NCI-H524 (cell line): ENCODE results near the gene CPD.
"Not testable (repeated sequence)": the region's sequence is repeated elsewhere in the genome, so short reads cannot be mapped to it uniquely, and the experiment has no call there.

Experiments used
- DNase-seq, 2 experiments: peaks; one replicate each; lab custom pipeline; 2025; lab: John Stamatoyannopoulos, UW

Gene CPD

DNA sequence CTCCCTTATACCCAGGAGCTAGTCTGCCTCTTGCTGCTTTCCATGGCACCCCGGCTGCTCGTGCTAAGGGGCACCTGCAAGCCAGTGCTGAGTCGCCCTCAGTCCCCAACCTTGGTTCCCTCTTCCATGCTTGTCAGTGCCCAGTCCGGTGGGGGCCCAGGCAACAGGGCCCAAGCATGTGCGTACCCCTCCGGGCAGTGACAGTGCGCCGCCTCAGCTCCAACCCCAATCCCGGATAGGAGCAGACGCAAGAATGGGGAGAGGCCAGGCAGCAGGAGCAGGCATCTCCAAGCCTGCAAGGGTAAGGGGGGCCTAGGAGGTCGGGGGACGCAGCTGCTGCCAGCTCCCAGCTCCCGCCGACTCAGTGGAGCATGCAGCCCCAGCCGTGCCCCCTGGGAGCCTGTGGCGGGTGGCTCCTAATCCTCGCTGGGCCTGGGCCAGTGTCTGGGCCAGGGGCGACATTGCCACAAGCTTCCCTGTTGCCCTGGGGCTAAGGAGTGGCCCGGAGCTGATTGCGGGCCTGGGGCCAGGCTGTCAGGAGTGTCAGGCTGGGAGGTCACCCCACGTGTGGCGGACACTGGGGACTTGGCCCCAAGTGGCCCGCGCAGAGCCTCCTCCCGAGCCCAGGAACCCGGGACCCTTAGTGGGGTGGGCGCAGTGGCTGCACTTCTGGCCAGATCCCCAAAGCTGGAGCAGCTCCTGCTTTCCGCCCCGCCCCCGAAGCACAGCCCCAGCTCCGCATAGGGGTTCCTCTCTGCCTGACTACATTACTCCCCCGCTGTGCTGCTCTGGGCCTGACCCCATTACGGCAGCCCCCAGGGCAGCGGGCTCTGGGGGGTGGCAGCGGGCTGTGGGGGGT, 9.8 kb downstream of the CPD start:
- DNase-seq, result no peak

DNA sequence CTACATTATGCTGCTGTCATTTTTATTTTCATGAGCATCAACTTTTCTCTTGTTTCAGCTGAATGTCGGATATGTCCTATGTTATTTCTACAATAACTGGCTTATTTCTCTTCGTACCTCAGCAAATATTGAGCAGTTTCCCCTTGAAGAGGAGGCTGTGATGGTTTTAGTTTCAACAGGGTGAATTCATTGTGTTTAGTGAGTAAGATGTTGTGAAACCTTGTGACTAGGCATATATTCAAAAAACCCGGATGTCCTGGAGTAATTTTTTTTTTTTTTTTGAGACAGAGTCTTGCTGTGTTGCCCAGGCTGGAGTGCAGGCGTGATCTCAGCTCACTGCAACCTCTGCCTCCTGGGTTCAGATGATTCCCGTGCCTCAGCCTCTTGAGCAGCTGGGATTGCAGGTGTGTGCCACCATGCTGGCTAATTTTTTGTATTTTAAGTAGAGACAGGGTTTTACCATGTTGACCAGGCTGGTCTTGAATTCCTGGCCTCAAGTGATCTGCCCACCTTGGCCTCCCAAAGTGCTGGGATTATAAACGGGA, 11.1 kb downstream of the CPD start:
- no peak for DNase-seq

DNA sequence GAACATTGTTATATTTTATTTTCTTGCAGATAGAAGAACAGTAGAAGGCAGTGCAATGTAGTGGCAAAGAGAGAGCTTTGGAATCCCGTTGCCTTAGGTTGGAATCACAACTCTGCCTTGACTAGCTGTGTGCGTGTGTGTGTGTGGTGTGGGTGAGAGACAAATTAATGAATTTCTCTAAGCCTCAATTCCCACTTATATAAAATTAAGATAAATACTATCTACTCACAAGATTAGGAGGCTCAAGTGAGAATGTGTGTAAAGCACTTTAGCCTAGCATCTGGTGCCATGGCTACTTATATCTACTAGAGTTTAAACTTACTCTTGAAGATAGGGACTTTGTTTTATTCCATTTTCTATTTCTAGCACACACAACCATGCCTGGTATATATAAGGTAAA, 12.8 kb downstream of the CPD start:
- DNase-seq, result peak in 1 of 2 experiments; percentile 73

DNA sequence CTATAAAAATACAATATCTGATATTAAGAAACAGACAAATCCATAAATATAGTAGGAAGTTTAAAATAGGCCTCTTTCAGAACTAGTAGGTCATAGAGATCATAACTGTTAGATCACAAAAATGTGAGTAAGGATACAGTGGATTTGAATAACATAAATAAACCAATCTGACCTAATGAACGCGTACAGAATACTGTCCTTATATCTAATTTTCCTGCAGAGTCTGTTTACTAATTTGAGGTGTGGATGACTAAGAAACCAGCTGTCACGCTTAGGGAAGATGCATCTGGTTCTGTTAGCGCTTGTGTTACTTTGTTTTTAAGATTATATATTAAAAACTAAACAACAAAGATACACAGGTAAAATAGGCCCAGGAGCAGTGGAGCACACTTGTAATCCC, 14.8 kb downstream of the CPD start:
- DNase-seq, result no peak

DNA sequence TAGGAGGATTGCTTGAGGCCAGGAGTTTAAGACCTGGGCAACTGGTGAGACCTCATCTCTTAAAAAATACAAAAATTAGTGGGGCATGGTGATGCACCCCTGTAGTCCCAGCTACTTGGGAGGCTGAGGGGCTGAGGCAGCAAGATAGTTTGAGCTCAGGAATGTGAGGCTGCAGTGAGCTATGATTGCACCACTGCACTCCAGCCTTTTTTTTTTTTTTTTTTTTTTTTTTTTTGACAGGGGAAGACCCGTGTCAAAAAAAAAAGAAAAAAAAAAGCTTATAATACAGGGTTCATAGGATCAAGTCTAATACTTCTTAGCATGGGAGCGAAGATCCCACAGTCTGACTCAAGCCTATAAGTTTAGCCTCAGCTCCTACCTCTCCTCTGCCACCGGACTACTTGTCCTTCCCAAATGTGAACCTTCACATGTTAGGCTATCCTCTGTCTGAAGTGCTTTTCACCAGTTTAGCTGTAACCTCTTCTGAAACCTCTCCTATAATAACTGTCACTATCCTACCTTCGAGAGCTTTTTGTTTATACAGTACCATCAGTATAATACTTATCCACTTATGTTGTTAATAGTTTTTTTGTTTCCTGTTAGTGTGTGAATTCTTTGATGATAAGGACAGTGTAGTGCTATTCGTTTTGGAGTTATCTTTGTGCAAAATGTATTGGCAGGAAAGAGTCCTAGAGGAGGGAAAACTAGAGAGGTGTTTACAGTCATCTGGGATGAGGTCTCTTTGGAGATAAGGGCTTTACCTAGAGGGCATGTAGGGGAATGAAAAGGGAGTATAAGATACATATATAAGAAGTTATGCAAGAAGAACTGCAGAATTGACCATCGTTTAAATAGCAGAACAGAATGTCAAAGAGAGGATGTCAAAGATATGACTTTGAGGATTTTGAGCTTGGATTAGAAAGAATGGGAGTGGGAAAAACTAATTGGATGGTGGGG, 15.5 kb downstream of the CPD start:
- no peak for DNase-seq

DNA sequence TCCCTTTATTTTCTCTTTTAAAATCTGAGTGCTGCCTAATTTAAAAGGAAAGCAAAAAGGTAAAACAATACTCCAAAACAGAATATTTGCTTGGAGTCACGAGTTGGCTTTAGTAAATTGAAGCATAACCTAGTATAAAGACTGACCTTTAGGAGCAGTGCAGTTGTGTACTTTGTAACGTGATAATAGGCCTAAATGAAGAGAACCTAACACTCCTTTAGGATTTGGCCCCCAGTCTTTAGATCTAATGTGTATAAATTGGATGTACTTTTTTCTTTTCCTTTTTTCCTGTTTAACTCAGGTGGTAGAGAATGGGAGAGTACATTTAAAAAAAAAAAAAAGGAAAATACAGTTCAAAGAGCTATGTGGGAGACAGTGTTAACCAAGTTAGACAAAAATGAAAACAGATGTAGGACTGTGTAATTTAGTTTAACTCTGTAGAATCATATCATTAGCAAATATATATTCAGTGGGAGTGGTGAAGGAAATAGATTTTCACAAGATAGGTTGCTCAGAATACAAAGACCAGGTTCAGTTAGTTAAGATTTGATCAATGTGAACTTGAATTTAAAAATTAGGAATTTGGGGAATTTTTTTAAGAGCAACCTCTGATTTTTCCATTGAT, 16.8 kb downstream of the CPD start:
- DNase-seq, result no peak

DNA sequence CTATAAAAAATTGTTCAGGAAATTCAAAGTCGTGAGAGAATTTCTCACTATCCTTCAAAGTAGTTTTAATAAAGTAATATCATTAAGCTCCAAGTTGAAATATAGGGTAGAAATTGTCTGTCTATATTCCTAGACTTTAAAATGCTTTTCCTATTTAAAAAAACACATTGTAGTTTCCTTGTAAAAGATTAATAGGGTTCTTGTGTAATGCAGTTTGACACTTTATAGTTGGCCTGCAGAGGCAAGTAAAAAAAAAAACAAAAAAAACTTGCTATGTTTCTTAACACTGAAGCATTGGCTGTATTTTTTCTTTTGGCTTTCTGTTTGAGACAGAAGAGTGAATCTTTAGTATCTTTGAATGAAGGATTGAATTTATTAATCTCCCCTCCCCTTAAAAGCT, 17.4 kb downstream of the CPD start:
- DNase-seq, result no peak

DNA sequence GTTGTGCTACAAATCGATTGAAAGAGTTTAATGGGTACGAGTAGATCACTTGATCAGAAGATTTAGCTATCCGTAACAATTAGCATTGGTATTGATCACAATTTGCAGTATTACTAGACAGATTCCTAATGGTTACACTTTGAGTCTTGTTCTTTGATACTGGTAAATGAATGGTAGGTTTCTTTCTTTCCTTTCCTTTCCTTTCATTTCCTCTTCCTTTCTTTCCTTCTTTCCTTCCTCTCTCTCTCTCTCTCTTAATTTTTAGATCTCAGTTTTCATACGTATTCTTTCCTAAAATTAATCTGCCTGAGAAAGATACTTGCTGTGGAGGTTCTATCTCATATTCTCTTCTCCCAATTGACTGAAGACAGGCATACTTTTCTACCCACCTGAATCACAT, 17.9 kb downstream of the CPD start:
- no peak for DNase-seq

DNA sequence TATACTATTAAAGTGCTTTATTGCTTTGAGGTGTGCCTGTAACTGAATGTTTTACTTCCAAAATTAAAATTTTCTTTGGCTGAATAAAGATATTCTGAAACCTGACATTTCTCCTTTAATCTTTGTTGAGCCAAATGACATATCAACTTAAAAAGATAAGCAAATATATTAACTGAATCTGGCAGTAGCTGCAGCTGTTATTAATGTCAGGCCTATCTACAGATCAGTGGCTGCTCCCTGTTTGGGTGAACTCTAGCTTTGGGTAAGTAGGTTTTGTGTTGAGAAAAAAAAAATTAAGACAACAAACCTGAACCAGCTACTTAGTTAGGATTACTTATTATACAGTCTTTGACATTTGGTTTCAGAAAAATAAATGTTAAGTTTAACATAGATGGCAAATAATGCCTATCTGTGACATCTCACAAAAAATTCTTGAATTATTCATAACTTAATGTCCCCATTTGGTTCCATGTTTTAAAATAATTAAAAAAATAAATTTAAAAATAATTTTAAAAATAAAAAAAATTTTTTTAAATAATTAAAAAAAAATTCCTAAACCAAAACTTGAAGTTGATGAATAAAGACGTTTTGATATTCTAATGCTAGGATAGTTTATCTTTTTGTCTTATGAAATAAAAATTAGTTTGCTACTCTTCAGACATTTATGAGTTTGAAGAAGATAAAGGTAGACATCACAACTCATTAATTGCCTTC, 19.8 kb downstream of the CPD start:
- DNase-seq, result no peak

DNA sequence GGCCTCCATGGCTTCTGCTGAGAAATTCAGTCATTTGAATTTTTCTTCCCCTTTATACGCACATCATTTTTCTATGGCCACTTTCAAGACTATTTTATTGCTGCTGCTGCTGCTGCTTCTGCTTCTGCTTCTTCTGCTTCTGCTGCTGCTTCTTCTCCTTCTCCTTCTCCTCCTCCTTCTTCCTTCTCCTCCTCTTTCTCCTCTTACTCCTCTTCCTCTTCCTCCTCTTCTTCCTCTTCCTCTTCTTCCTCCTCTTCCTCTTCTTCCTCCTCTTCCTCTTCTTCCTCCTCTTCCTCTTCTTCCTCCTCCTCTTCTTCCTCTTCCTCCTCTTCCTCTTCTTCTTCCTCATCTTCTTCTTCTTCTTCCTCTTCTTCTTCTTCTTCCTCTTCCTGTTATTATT, 22.4 kb downstream of the CPD start:
- DNase-seq, result no peak

DNA sequence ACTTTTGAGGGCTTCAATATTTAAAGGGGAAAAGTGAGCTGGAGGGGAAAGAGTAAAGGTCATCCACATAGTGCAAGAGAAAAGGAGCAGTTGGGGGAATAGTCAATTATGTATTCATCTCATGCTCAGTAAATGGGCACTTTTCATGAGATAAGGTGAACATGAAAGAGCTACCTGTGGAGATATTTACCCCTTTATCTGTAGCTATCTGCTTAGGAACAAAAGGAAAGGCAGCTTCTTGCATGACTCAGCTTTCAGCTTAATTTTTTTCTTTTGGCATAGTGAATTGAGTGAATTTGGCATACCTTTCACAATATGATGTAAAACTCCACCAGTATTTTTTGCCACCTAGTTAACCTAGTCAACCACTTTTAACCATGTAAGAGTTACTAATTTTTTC, 26.4 kb downstream of the CPD start:
- no peak for DNase-seq

DNA sequence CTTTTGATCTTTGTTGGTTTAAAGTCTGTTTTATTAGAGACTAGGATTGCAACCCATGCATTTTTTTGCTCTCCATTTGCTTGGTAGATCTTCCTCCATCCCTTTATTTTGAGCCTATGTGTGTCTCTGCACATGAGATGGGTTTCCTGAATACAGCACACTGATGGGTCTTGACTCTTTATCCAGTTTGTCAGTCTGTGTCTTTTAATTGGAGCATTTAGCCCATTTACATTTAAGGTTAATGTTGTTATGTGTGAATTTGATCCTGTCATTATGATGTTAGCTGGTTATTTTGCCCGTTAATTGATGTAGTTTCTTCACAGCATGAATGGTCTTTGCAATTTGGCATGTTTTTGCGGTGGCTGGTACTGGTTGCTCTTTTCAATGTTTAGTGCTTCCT, 31.9 kb downstream of the CPD start:
- not testable (repeated sequence) for DNase-seq

DNA sequence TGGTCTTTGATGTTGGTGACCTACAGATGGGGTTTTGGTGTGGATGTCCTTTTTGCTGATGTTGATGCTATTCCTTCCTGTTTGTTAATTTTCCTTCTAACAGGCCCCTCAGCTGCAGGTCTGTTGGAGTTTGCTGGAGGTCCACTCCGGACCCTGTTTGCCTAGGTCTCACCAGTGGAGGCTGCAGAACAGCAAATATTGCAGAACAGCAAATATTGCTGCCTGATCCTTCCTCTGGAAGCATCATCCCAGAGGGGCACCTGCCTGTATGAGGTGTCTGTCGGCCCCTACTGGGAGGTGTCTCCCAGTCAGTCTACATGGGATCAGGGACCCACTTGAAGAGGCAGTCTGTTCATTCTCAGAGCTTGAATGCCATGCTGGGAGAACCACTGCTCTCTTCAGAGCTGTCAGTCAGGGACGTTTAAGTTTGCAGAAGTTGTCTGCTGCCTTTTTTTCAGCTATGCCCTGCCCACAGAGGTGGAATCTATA, 33.3 kb downstream of the CPD start:
- not testable (repeated sequence) for DNase-seq

DNA sequence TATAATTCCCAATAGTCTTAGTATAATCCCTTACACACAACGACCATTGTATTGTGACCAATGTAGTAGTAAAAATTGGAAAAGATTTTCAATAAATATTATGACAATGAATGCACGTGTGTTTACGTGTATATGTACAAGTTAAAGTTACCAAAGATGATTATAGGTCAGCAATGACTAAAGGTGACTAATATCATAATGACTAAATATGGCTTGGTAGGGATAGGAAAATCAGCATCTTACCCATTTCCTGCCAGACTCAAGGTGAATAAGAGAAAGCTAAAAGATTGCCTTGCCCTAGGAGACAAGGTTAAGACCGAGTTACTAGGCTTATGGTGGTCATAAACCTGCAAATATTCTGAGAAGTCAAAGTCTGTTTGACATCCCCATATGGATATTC, 34.4 kb downstream of the CPD start:
- DNase-seq, result no peak

DNA sequence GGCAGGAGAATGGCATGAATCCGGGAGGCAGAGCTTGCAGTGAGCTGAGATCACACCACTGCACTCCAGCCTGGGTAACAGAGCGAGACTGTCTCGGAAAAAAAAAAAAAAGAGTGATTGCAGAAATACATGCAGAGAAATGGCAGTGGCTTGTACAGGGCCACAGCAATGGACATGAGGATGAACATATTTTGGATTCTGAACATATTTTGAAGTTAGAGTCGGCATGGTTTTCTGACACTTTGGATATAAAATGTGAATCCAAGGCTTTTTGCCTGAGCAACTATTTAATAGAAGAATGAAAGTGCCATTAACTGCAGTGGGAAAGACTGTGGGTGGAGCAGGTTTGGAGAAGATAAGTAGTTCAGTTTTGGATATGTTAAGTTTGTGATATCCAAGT, 35.8 kb downstream of the CPD start:
- no peak for DNase-seq

DNA sequence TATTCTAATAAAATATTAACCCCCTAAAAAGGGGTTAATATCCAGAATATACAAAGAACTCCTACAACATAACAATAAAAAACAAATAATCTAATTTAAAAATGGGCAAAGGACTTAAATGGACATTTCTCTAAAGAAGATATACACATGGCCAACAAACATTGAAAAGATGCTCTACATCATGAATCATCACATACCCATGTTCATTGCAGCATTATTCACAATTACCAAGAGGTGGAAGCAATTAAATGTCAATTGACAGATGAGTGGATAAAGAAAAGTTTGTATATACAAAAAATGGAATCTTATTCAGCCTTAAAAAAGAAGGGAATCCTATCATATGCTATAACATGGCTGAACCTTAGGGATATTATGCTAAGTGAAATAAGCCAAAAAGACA, 36.8 kb downstream of the CPD start:
- no peak for DNase-seq

DNA sequence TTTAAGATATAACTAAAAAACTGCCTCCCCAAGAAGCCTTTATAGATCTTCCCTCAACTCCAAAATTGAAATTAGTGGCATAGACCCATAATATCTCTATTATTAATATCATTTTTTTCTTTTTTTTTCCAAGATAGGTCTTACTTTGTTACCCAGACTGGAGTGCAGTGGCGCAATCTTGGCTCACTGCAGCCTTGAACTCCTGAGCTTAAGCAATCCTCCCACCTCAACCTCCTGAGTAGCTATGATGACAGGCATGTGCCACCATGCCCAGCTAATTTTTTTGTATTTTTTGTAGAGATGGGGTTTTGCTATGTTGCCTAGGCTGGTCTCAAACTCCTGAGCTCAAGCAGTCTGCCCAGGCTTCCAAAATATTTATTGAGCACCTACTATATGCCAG, 39.3 kb downstream of the CPD start:
- DNase-seq, result not testable (repeated sequence)

DNA sequence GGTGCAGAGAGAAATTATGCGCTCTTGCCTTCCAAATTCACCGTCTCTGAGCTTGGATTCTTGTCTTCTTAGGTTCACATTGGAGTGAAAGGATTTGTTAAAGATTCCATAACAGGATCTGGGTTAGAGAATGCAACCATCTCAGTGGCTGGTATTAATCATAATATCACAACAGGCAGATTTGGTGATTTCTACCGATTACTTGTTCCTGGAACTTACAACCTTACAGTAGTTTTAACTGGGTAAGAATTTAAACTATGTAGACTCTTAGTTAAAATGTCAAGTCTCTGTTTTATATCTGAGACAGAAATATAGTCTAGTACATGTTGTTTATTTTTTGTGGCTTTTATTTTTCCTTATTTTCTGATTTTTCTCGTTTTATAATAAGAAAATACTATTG, 42.9 kb downstream of the CPD start:
- no peak for DNase-seq

DNA sequence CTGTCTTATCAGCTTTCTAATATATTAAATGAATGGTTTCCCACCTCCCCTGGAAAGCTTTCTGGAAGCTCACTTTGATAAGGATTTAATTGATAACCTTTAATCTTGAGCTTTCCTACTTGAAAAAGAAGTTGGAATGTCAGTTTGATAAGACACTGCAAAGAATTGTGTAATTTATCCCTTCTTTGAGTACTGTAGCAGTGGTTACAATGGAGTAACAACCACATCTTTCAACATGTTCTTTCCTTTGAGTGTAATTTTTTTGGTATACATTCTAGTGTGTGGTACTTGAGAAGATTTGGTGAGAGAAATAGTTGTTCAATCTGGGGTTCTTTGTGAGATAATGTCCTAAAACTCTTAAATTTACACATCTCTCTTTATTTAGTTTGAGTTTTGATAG, 43.4 kb downstream of the CPD start:
- no peak for DNase-seq

DNA sequence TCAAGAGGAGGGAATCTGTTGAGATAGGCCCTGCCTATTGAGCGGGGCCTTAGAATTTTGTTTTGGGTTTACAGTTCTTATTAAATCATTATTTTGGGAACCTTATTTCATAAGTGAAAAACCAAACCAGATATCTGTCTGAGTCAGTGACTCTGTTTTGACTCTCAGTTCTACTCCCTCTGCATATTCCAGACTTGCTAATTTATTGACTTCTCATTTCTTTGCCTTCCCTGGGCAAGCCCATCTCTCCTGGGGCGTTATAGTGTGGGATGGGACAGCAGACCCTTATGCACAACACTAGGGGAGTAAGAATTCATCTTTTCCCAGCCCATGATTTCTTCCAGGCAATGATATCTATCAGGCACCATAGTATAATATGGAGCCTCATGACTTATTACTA, 45.7 kb downstream of the CPD start:
- DNase-seq, result no peak

DNA sequence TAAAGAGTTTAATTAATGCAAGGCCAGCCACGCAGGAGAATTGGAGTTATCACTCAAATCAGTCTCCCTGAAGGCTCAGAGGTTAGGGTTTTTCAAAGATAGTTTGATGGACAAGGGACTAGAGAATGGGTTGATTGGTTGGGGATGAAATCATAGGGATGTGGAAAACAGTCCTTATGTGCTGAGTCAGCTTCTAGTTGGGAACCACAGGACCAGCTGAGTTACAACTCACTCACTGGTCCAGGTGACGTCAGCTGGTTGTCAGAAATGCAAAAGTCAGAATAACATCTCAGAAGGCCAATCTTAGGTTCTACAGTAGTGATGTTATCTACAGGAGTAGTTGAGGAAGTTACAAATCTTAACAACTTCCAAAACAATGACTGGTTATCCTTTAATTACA, 47.6 kb downstream of the CPD start:
- DNase-seq, result no peak

DNA sequence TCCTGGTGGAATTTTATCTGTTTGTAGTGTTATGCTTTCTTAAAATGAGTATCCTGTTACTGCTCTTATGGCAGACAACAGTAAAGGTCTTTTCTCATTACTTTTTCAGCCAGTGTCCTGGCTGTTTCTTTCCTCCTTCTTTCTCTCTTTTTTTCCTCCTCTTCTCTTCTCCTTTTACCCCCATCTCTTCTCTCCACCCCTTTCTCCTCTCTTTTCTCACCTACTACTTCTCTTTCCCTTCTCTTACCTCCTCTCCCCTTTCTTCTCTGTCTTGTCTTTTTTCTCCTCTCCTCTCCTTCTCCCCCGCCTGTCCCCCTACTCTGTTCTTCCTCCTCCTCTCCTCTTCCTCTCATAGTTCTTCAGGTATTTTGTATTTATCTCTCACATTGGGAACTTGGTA, 48.9 kb downstream of the CPD start:
- DNase-seq, result no peak
